Measurements from ENCODE around the gene HOGA1. TPM values are rescaled to one million over a fixed set of nuclear protein-coding genes. Genes with fewer than 3 reads are reported as not detected.
"Not testable (repeated sequence)": the region's sequence is repeated elsewhere in the genome, so short reads cannot be mapped to it uniquely, and the experiment has no call there.

The HOGA1 gene
- total RNA-seq, 2 experiments from 2014 or later, result not detected

GRCh38 chr10:97648562-97649404, 64.6 kb downstream of the HOGA1 start:
- Mint-ChIP-seq H3K27ac (no peak overlapping the region), H3K27me3 (ENCODE audit: low read depth) (no peaks in the 10 kb centered on the region), H3K4me1 (ENCODE audit: low read depth) (peaks cover 11% of the 10 kb centered on the region), H3K4me3 (no peak overlapping the region), H3K36me3 (ENCODE audit: low read depth) (peaks cover 8% of the 10 kb centered on the region), H3K9me3 (no peaks in the 10 kb centered on the region)
- intact Hi-C loops (cut with micrococcal nuclease), result loop anchor here (1.0 to 10.0 kb wide), 3 partner anchors 8 to 1064 kb away; partner anchors contain the start of genes MORN4, PI4K2A and TM9SF3
- CTCF ChIA-PET, result interaction anchor here (0.6 to 0.8 kb wide), 2 partner anchors 22 to 53 kb away, joined by 3 read pairs; no protein-coding TSS in a partner anchor
- peak; percentile 58 for DNase-seq

DNA sequence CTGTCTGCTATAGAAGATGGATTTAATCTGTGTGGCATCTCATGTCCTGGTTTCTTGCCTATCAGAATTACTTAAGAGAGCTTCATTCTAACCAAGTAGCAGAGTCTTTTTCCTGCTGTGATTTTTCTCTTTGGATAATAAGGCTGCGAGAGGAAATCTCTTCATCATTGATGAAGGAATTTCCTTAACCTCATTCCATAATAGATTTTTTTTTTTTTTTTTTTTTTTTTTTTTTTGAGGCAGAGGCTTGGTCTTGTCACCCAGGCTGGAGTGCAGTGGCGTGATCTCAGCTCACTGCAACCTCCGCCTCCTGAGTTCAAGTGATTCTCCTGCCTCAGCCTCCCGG, 65.2 kb downstream of the HOGA1 start:
- CTCF ChIA-PET, result interaction anchor here (0.6 kb wide), 1 partner anchor 22 kb away, joined by 3 read pairs; no protein-coding TSS in a partner anchor
- not testable (repeated sequence) for H3K27me3 Mint-ChIP-seq (ENCODE audit: low read depth); H3K27ac Mint-ChIP-seq; DNase-seq; H3K36me3 Mint-ChIP-seq (ENCODE audit: low read depth); H3K4me3 Mint-ChIP-seq; H3K9me3 Mint-ChIP-seq
- peaks cover 11% of the 10 kb centered on the region for H3K4me1 Mint-ChIP-seq (ENCODE audit: low read depth)
- intact Hi-C loops (cut with micrococcal nuclease), result loop anchor here (1.0 to 10.0 kb wide), 3 partner anchors 9 to 1065 kb away; partner anchors contain the start of genes MORN4, PI4K2A and TM9SF3

DNA sequence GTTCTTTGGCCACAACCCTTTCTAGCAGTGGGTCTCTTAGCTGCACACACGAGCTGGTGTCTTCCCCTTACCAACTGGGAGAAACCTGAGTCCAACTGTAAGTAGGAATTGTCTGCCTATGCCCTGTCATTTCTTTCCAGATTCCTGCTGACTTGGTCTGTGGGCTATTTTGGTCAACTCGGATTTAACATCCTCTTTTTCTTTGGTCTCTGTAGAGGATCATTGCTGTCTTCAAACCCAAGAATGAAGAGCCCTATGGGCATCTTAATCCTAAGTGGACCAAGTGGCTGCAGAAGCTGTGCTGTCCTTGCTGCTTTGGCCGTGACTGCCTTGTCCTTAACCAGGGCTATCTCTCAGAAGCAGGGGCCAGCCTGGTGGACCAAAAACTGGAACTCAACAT, 66.5 kb downstream of the HOGA1 start:
- intact Hi-C loops (cut with micrococcal nuclease), result no loop called here
- Mint-ChIP-seq H3K9me3 (no peaks in the 10 kb centered on the region), H3K36me3 (ENCODE audit: low read depth) (peaks cover 3% of the 10 kb centered on the region), H3K4me1 (ENCODE audit: low read depth) (peaks cover 11% of the 10 kb centered on the region), H3K4me3 (no peak overlapping the region), H3K27ac (no peak overlapping the region), H3K27me3 (ENCODE audit: low read depth) (no peaks in the 10 kb centered on the region)
- DNase-seq, result no peak
- CTCF ChIA-PET, result no interaction called here

GRCh38 chr10:97651773-97652172, 67.6 kb downstream of the HOGA1 start:
- intact Hi-C loops (cut with micrococcal nuclease), result no loop called here
- no peaks in the 10 kb centered on the region for H3K9me3 Mint-ChIP-seq
- no peak overlapping the region for H3K27ac Mint-ChIP-seq
- H3K4me3 Mint-ChIP-seq, result no peak overlapping the region
- peaks cover 11% of the 10 kb centered on the region for H3K4me1 Mint-ChIP-seq (ENCODE audit: low read depth)
- H3K27me3 Mint-ChIP-seq (ENCODE audit: low read depth), result no peaks in the 10 kb centered on the region
- peaks cover 9% of the 10 kb centered on the region for H3K36me3 Mint-ChIP-seq (ENCODE audit: low read depth)
- no peak for DNase-seq
- CTCF ChIA-PET, result no interaction called here

DNA sequence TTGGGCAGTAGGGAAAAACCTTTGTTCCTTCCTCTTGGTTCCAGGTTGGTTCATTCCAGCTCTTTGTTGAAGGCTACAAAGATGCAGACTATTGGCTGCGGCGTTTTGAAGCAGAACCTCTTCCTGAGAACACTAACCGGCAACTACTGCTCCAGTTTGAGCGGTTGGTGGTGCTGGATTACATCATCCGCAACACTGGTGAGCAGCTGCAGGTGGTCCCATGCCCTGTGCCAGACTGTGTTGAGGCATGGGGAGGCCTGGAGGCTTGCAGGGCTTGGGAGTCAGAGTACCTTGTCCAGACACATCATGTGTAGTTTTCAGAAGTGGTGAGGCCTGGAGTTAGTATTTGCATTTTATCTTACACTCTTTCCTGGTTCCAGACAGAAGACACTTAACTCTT, 72.6 kb downstream of the HOGA1 start:
- no peak for DNase-seq
- intact Hi-C loops (cut with micrococcal nuclease), result no loop called here
- Mint-ChIP-seq H3K4me1 (ENCODE audit: low read depth) (no peaks in the 10 kb centered on the region), H3K4me3 (no peak overlapping the region), H3K27me3 (ENCODE audit: low read depth) (no peaks in the 10 kb centered on the region), H3K36me3 (ENCODE audit: low read depth) (peaks cover 20% of the 10 kb centered on the region), H3K9me3 (no peaks in the 10 kb centered on the region), H3K27ac (no peak overlapping the region)
- CTCF ChIA-PET, result no interaction called here

GRCh38 chr10:97659589-97659988, 75.4 kb downstream of the HOGA1 start:
- Mint-ChIP-seq H3K9me3 (no peaks in the 10 kb centered on the region), H3K4me1 (ENCODE audit: low read depth) (no peaks in the 10 kb centered on the region), H3K27me3 (ENCODE audit: low read depth) (no peaks in the 10 kb centered on the region), H3K27ac (no peak overlapping the region), H3K4me3 (no peak overlapping the region), H3K36me3 (ENCODE audit: low read depth) (peaks cover 20% of the 10 kb centered on the region)
- CTCF ChIA-PET, result interaction anchor here (0.6 kb wide), 1 partner anchor 63 kb away, joined by 3 read pairs; no protein-coding TSS in a partner anchor
- intact Hi-C loops (cut with micrococcal nuclease), result no loop called here
- DNase-seq, result no peak

Other genes starting within 250 kb of the HOGA1 start
- 1 to 10 TPM; 5.1 to 5.6 TPM for gene FRAT2, start 249.7 kb upstream of the HOGA1 start, total RNA-seq
- 10 to 100 TPM; 51.0 to 55.2 TPM for gene RRP12, start 183.0 kb upstream of the HOGA1 start, total RNA-seq
- 1,000 to 10,000 TPM; 1,371 to 1,393 TPM for gene PGAM1, start 158.2 kb upstream of the HOGA1 start, total RNA-seq
- gene EXOSC1, start 138.4 kb upstream of the HOGA1 start, total RNA-seq, result 10 to 100 TPM; 54.9 to 64.0 TPM
- gene ZDHHC16, start 138.2 kb upstream of the HOGA1 start, total RNA-seq, result 10 to 100 TPM; 20.7 to 26.5 TPM
- gene MMS19, start 86.0 kb upstream of the HOGA1 start, total RNA-seq, result 10 to 100 TPM; 95.0 to 95.6 TPM
- 1 to 10 TPM in 1 of 2 experiments, under 1 TPM in 1; 0.86 to 1.3 TPM for gene UBTD1, start 85.5 kb upstream of the HOGA1 start, total RNA-seq
- under 1 TPM in 1 of 2 experiments, not detected in 1; 0.26 TPM for gene ANKRD2, start 11.6 kb upstream of the HOGA1 start, total RNA-seq
- not detected for gene C10orf62, start 5.3 kb downstream of the HOGA1 start, total RNA-seq
- gene MORN4, start 49.1 kb downstream of the HOGA1 start, total RNA-seq, result 10 to 100 TPM; 10.7 TPM
- gene PI4K2A, start 56.3 kb downstream of the HOGA1 start, total RNA-seq, result 1 to 10 TPM; 8.9 to 9.4 TPM
- 1 to 10 TPM; 1.5 to 1.9 TPM for gene AVPI1, start 102.9 kb downstream of the HOGA1 start, total RNA-seq
- 1 to 10 TPM; 2.7 to 3.4 TPM for gene MARVELD1, start 129.3 kb downstream of the HOGA1 start, total RNA-seq
- gene ZFYVE27, start 152.7 kb downstream of the HOGA1 start, total RNA-seq, result 10 to 100 TPM; 18.0 to 18.4 TPM
- not detected for gene SFRP5, start 187.6 kb downstream of the HOGA1 start, total RNA-seq

Data from activated naive CD4-positive, alpha-beta T cell treated with anti-CD3 and anti-CD28 coated beads for 36 hours (primary cell).